Hepatocyte (in vitro differentiated cells): Measurements from ENCODE around the gene CDC42EP2.

Experiments
- EZH2 ChIP-seq: fragments of 200-600 bp; sonication (generic); IDR thresholded peaks from 2 replicates; pipeline ENCODE4 v1.6.1; 2016; ENCODE audit warnings: antibody characterized with exemption, mild to moderate bottlenecking, borderline replicate concordance
- TF ChIP-seq, protein P1 (sequence below): fragments of 200-600 bp; sonication (generic); IDR thresholded peaks from 2 replicates; pipeline ENCODE4 v1.5.1; 2016; ENCODE audit warnings: antibody characterized with exemption, mild to moderate bottlenecking; ENCODE audit not compliant: poor library complexity

DNA sequence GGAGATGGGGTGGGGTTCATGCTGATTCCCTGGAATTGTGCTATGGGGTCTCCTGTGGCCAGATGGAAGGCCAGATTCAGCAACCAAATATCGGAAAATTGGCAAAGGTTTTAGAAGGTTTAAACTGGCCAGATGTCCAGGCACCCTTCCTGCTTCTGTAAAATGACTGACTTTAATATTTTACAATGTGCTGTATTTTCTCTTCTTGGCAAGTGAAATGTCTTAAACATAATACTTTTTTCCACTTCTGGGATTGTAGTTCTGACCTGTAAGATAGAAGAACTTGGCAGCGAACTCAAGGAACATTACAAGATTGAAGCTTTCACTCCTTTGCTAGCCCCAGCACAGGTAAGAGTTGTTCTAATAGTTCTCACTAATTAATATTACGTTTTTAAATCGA is 35.4 kb upstream of the CDC42EP2 start:
- no peak for TF ChIP-seq EZH2
- TF ChIP-seq, protein P1, sequence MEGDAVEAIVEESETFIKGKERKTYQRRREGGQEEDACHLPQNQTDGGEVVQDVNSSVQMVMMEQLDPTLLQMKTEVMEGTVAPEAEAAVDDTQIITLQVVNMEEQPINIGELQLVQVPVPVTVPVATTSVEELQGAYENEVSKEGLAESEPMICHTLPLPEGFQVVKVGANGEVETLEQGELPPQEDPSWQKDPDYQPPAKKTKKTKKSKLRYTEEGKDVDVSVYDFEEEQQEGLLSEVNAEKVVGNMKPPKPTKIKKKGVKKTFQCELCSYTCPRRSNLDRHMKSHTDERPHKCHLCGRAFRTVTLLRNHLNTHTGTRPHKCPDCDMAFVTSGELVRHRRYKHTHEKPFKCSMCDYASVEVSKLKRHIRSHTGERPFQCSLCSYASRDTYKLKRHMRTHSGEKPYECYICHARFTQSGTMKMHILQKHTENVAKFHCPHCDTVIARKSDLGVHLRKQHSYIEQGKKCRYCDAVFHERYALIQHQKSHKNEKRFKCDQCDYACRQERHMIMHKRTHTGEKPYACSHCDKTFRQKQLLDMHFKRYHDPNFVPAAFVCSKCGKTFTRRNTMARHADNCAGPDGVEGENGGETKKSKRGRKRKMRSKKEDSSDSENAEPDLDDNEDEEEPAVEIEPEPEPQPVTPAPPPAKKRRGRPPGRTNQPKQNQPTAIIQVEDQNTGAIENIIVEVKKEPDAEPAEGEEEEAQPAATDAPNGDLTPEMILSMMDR, result no peak
